NT2/D1 (cell line): ENCODE measurements around the gene TBC1D22A.

Source experiments
- SUZ12 ChIP-seq: IDR thresholded peaks from 2 replicates; pipeline ENCODE4 v1.6.1; 2011; ENCODE audit not compliant: insufficient read length, insufficient read depth; ENCODE audit errors: extremely low read depth
- YY1 ChIP-seq: IDR thresholded peaks from 2 replicates; pipeline ENCODE4 v1.6.1; 2011; ENCODE audit not compliant: insufficient read length, insufficient read depth
- ZNF274 ChIP-seq: IDR thresholded peaks from 2 replicates; pipeline ENCODE4 v1.6.1; 2011; ENCODE audit warnings: mild to moderate bottlenecking, low read depth, low read length

DNA sequence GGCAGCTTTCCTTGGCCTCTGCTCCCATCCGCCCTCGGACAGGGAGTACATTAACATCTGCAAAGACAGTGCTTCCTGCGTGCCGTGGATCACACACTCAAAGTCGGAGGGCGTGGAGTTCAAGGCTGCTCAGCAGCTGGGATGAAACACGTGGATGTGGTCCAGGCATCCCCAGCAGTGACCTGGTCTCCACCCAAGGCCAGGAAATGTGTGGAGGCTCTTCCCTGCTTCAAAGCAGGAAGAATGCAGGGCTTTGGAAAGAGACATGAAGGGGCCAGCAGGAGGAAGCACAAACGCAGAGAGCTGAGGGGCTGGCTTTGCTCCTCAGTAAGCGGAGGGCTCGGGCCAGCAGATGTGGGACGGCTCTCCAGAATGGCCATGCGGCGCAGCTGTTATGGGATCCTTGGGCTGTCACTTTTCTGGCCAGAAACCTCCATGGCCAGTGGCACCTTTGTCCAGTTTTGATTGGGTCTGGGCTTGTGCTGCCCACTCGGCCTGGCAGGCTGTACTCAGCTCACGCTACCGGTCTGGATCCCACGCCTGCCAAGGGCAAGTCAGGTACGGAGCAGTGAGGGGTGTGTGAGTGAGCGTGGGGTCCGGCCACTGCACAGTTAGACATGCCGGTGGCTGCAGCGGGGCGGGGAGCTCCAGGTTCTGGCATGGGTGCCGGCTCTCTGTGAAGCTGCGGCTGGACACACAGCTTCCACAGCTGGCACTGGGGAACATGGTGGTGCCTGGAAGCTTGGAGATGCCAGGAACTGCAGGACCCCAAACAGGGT is 438.0 kb downstream of the TBC1D22A start:
- TF ChIP-seq YY1: no peak
- no peak for TF ChIP-seq ZNF274
- no peak for TF ChIP-seq SUZ12
